Left colon (tissue), 2 donors: Measurements from ENCODE around the gene UBA1. TPM values are rescaled to one million over a fixed set of nuclear protein-coding genes. Genes with fewer than 3 reads are reported as not detected.
A peak's percentile ranks its signal among the peaks of the same experiment; 100 is the strongest.

Experiments
- ATAC-seq: fragments of 200-7000 bp; cut with Tn5 transposase; one replicate; pipeline ENCODE4 v1.9.1; 2020; ENCODE audit warnings: mild to moderate bottlenecking, moderate library complexity
- DNase-seq, 2 donors: peaks; one replicate each; pipeline ENCODE4 v3.0.0-alpha.2; 2020
- intact Hi-C, 2 donors: fragments of 100-400 bp; cut with DNase I in 1 of 2; cut with micrococcal nuclease in 1 of 2; formaldehyde crosslinking; loops; one replicate each; pipeline versions ENCODE4 v1.11.2 to v1.14.0; 2022; cut with DNase I, micrococcal nuclease
- total RNA-seq, 2 donors: library from RNA; stranded (reverse); fragmentation: NEBNext Ultra II Directional; extraction: Animal tissue kit (Norgen Biotek cat#: 25700); gene quantifications; one replicate each; pipeline ENCODE4 v1.2.1, GENCODE V29; 2021
- donor health status: DM: no; HTN: no; CAD: no.
- donor health status: DM: yes; HTN: yes; CAD: no.

The UBA1 gene
- total RNA-seq, 2 donors from 2014 or later: 217 to 220 TPM

- ATAC-seq (no peak), DNase-seq (no peak)
- intact Hi-C loops: no loop called here
These were observed 11.4 kb upstream of the UBA1 start for GRCh38 chrX:47182106-47182700.

DNA sequence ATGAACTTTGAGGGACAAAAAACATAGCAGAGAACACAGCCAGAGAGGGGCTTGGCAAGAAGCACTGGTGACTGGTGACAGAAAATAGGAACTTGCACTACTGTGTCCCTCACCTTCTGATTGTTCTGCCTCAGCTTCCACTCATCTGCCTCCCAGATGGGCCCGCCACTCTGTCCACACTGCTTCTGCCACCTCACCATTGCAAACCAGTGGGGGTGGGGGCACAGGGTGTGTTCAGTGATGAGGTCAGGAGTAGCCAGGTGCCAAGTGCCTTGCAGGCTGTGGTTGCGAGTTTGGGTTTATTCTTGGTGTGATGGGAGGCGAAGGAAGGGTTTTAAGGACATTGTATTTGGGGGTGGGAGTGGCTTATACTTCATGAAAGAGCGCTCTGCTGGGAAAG, 9.1 kb upstream of the UBA1 start:
- DNase-seq: no peak
- ATAC-seq: no peak
- intact Hi-C loops: no loop called here

GRCh38 chrX:47185241-47185640, 8.4 kb upstream of the UBA1 start:
- intact Hi-C loops: no loop called here
- DNase-seq (no peak), ATAC-seq (no peak)

DNA sequence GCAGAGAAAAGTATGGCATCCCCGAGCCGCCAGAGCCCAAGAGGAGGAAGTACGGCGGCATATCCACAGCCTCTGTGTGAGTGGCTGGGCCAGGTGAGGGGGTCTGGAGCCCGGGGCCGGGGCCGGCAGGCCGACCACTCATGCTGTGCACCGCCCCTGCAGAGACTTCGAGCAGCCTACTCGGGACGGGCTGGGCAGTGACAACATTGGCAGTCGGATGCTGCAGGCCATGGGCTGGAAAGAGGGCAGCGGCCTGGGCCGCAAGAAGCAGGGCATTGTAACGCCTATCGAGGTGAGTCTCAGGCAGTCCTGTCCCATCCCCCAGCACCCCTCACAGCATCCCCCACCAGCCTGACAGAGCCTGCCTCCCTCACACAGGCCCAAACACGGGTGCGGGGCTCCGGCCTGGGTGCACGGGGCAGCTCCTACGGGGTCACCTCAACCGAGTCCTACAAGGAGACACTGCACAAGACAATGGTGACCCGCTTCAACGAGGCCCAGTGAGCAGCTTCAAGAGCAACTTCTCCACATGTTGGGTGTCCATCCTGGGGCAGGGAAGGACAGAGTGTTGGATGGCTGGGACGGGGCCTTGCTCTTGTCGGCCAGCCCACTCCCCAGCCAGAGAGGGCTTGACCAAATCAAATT, 7.4 kb upstream of the UBA1 start:
- DNase-seq (no peak), ATAC-seq (no peak)
- intact Hi-C loops: no loop called here

DNA sequence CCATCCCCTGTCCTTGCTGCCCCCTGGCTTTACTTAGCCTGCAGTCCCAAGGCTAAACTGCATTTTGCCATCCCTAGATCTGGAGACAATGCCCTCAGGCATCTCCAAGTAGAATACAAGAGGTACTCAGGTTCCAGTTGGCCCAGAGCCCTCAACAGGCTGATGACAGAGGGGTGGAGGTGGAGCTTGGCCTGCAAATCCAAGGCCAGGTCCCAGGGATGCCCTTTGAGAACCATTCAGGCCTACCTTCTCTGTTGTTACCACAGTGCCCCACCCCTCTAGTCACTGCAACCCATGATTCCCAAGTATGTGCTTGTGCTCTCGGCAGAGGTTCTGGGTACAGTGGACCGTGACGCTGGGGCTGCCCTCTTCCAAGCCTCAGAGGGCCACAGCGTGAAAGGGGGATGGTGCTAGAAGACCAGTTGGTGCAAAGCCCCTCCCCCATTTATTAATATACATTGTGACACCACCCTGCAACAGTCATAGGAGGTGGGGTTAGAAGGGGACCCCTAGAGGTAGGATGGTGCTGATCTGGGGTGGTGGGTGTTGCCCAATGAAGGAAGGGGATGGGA, 6.4 kb upstream of the UBA1 start:
- intact Hi-C loops: no loop called here
- no peak for DNase-seq
- ATAC-seq: no peak

DNA sequence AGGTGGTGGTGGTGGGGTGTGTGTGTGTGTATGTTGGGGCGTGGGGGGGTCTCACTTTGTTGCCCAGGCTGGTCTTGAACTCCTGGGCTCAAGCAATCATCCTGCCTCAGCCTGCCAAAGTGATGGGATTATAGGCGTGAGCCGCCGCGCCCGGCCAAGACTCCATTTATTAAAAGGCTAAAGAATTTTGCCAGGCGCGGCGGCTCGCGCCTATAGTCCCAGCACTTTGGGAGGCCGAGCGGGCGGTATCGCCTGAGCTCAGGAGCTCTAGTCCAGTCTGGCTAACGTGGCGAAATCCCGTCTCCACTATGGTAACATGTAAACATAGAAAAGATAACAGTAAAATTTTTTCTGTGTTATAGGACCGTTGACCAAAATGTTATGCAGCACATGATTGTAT, 3.7 kb upstream of the UBA1 start:
- intact Hi-C loops: loop anchor here in 1 of 2 donors (5.0 kb wide), 2 partner anchors 192 to 332 kb away; no protein-coding TSS in a partner anchor
- ATAC-seq: no peak

DNA sequence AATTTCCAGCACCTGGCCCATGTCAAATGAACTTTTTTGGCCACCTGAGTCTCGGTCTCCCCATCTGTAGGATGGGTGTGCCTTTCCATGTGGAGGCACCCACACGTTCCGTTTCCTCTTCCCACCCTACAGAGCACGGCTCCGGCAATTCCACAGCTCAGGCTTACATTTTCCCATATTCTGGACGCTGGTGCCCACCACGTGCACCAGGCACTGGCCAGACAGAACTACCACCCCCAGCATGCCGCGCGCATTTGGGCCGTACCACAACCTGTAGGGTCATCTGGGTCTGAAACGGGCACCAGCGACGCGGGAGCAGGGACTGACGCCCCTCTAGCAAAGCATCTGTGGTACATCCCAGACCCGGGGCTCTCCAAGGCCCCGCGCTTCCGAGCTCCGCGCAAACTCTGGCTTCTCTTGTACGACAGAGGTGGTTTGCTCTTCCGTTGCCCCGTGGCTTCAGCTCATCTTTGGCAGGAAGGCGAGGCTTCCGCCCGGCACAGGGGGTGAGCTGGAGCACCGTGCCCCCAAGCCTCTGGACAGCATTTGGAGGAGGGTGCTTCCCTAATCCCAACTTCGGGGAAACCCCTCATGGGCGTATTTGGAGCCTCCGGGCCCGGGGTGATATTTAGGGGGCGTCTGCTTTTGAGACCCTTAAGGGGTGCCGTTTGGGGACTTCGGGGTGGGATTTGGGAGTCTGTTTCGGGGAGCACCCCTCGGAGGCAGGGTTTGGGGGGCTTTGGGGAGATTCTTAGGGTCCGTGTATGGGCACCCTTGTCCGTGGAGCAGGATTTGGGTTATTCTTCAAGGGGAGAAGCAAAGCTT, 3.0 kb upstream of the UBA1 start:
- ATAC-seq (peak; percentile 67), DNase-seq (peak; percentile 83 to 88)
- intact Hi-C loops: loop anchor here in 1 of 2 donors (5.0 kb wide), 2 partner anchors 192 to 332 kb away; no protein-coding TSS in a partner anchor

More for the DNA sequence above, 3.7 kb upstream of the UBA1 start:
- DNase-seq: no peak

- ATAC-seq (peak; percentile 14), DNase-seq (peak; percentile 53 to 55)
- intact Hi-C loops: loop anchor here in 1 of 2 donors (5.0 kb wide), 2 partner anchors 191 to 331 kb away; no protein-coding TSS in a partner anchor
These were observed 2.3 kb upstream of the UBA1 start for GRCh38 chrX:47191331-47191730.

GRCh38 chrX:47191806-47192401, 1.7 kb upstream of the UBA1 start:
- DNase-seq: no peak
- intact Hi-C loops: loop anchor here in 1 of 2 donors (5.0 kb wide), 2 partner anchors 190 to 330 kb away; no protein-coding TSS in a partner anchor
- ATAC-seq: no peak

GRCh38 chrX:47194194-47194787, 662 bp downstream of the UBA1 start:
- peak; percentile 6 for ATAC-seq
- no peak for DNase-seq
- intact Hi-C loops: loop anchor here in 1 of 2 donors (5.0 kb wide), 2 partner anchors 188 to 328 kb away; no protein-coding TSS in a partner anchor

GRCh38 chrX:47196098-47196497, 2.5 kb downstream of the UBA1 start:
- DNase-seq: no peak
- no peak for ATAC-seq
- intact Hi-C loops: no loop called here

- no peak for ATAC-seq
- intact Hi-C loops: no loop called here
These were observed 3.9 kb downstream of the UBA1 start for GRCh38 chrX:47197526-47197925.

DNA sequence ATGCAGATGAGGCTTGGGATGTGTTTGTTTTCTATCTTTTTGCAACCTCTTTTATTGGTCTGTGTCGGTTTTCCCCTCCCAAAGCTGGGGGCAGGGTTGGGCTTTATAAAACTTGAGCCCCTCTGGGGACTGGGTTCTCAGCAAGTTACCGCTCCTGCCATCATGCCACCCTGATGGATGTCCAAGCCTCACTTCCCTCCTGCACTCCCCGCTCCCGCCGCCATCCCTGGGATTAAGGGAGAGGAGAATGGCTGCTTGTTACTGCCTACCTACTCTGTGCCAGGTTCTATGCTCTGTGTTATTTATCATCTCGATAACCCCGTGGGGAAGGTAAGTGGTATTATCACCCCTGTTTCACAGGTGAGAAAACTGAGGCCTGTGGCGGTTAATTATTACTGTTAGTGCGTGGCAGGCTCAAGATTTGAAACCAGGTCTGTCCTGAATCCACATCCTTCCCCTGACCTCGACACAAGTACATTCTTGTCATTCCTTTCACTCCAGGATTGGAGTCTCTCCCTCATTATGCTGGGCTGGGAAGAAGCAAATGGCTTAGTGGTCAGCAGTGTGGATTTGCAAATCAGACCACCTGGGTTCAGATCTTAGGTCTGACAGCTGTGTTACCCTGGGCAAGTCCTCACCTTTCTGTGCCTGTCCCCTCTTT, 4.5 kb downstream of the UBA1 start:
- ATAC-seq (no peak), DNase-seq (no peak)
- intact Hi-C loops: no loop called here

More at GRCh38 chrX:47197526-47197925, 3.9 kb downstream of the UBA1 start:
- DNase-seq: no peak

GRCh38 chrX:47198687-47199080, 5.1 kb downstream of the UBA1 start:
- intact Hi-C loops: no loop called here
- ATAC-seq: no peak

GRCh38 chrX:47199286-47199685, 5.7 kb downstream of the UBA1 start:
- intact Hi-C loops: no loop called here
- no peak for DNase-seq
- ATAC-seq: no peak

More at GRCh38 chrX:47198687-47199080, 5.1 kb downstream of the UBA1 start:
- no peak for DNase-seq

GRCh38 chrX:47200385-47201150, 6.9 kb downstream of the UBA1 start:
- DNase-seq (peak; percentile 30 to 52), ATAC-seq (peak; percentile 87)
- intact Hi-C loops: no loop called here

- intact Hi-C loops: no loop called here
- DNase-seq: no peak
These were observed 7.8 kb downstream of the UBA1 start for GRCh38 chrX:47201345-47201944.

More at GRCh38 chrX:47201345-47201944, 7.8 kb downstream of the UBA1 start:
- ATAC-seq: no peak
